ENCODE results near the gene CDH13. TPM values are rescaled to one million over a fixed set of nuclear protein-coding genes. Genes with fewer than 3 reads are reported as not detected.

Gene CDH13
- total and polyA plus RNA-seq, 2 of the 8 experiments (the other 6 are each of a cell fraction or from before 2014, with no cell fraction given), result 2.3 to 2.4 TPM

GRCh38 chr16:82720414-82720813 is 93.6 kb downstream of the CDH13 start:
- H2BK20ac ChIP-seq (ENCODE audit: low read length), result no peak overlapping the region
- no peaks in the 10 kb centered on the region for H3K79me1 ChIP-seq (ENCODE audit: low read depth, low read length)
- TF ChIP-seq RXRA (IDR thresholded peaks at IDR 0.05; ENCODE audit: insufficient read depth, low read depth, low read length), result no peak
- no peak for TF ChIP-seq SP4 (IDR thresholded peaks at IDR 0.05; ENCODE audit: low read length)
- TF ChIP-seq SUZ12 (IDR thresholded peaks at IDR 0.05; ENCODE audit: low read length), result no peak
- no peak for TF ChIP-seq JUND (IDR thresholded peaks at IDR 0.05; ENCODE audit: low read length)
- no peak for TF ChIP-seq RAD21 (IDR thresholded peaks at IDR 0.05 in 1 of 2, conservative IDR thresholded peaks at IDR 0.05 in 1 of 2; ENCODE audit: low read depth in 2 of 2, low read length in 2 of 2)
- no peak for TF ChIP-seq EP300 (IDR thresholded peaks at IDR 0.05; ENCODE audit: borderline replicate concordance in 1 of 2, low read depth in 2 of 2, low read length in 2 of 2)
- TF ChIP-seq SP1 (IDR thresholded peaks at IDR 0.05; ENCODE audit: low read depth, low read length), result no peak
- no peak for TF ChIP-seq TAF1 (IDR thresholded peaks at IDR 0.05; ENCODE audit: low read depth, low read length)
- no peak for TF ChIP-seq CREB1 (IDR thresholded peaks at IDR 0.05)
- TF ChIP-seq BRCA1 (IDR thresholded peaks at IDR 0.05; ENCODE audit: low read depth, low read length), result no peak
- no peak for TF ChIP-seq CBX5 (IDR thresholded peaks at IDR 0.05; ENCODE audit: low read depth, low read length)
- no peak for TF ChIP-seq CHD2 (IDR thresholded peaks at IDR 0.05; ENCODE audit: low read length)
- TF ChIP-seq BACH1 (IDR thresholded peaks at IDR 0.05; ENCODE audit: low read length), result no peak
- TF ChIP-seq PHF8 (conservative IDR thresholded peaks at IDR 0.05; ENCODE audit: low read depth, low read length), result no peak
- no peak overlapping the region for H4K8ac ChIP-seq (ENCODE audit: extremely low read depth, insufficient read depth, low read length)
- no peak overlapping the region for H2AFZ ChIP-seq (ENCODE audit: low read length)
- CTCF ChIA-PET (ENCODE audit: partially characterized antibody), result interaction anchor here (0.7 kb wide), 1 partner anchor 121 kb away, joined by 3 read pairs; no protein-coding TSS in a partner anchor
- no peak overlapping the region for H3K56ac ChIP-seq (replicated peaks; ENCODE audit: insufficient read length, low read depth, low read length)
- H2BK15ac ChIP-seq (ENCODE audit: low read length), result no peak overlapping the region
- H3K79me2 ChIP-seq (ENCODE audit: control insufficient read depth in 1 of 2, insufficient read depth in 2 of 2, low read length in 2 of 2), result no peaks in the 10 kb centered on the region
- no peak overlapping the region for H4K5ac ChIP-seq (ENCODE audit: insufficient read length, low read depth, low read length)
- H4K20me1 ChIP-seq (replicated peaks in 1 of 2; ENCODE audit: control insufficient read depth in 1 of 2, insufficient read depth in 2 of 2, low read length in 2 of 2), result no peaks in the 10 kb centered on the region
- no peak overlapping the region for H3K27ac ChIP-seq (ENCODE audit: low read depth, low read length)
- H3K23me2 ChIP-seq (ENCODE audit: low read depth, low read length), result peaks cover 2% of the 10 kb centered on the region; the same call in 1 of the 2 replicates
- no peak overlapping the region for H3K4me2 ChIP-seq (ENCODE audit: insufficient read depth in 1 of 2, low read depth in 2 of 2, low read length in 2 of 2)
- H2AK5ac ChIP-seq (ENCODE audit: low read depth, low read length), result no peak overlapping the region
- no peak overlapping the region for H3K4ac ChIP-seq (replicated peaks; ENCODE audit: insufficient read length, low read depth, low read length)
- H3K9me3 ChIP-seq (ENCODE audit: insufficient read depth in 2 of 2, low read depth in 1 of 2, low read length in 1 of 2), result no peaks in the 10 kb centered on the region
- POLR2A ChIA-PET (ENCODE audit: partially characterized antibody), result interaction anchor here (0.6 kb wide), 1 partner anchor 9 kb away, joined by 3 read pairs; no protein-coding TSS in a partner anchor
- no peak for DNase-seq (ENCODE audit: low read depth in 1 of 2, low spot score in 2 of 2)
- no peak overlapping the region for H3K18ac ChIP-seq (ENCODE audit: extremely low read depth, low read length)
- H3K4me3 ChIP-seq (ENCODE audit: extremely low read depth in 1 of 4, insufficient read depth in 2 of 4, low read depth in 3 of 4, low read length in 4 of 4), result no peak overlapping the region
- H3K9ac ChIP-seq (replicated peaks in 1 of 4; ENCODE audit: extremely low read depth in 1 of 4, low read depth in 3 of 4, low read length in 3 of 4), result no peak overlapping the region
- H3K14ac ChIP-seq (ENCODE audit: insufficient read length), result no peak overlapping the region
- H3K23ac ChIP-seq (ENCODE audit: insufficient read length), result no peak overlapping the region
- no peaks in the 10 kb centered on the region for H3K36me3 ChIP-seq (ENCODE audit: control insufficient read depth in 2 of 4, insufficient read depth in 4 of 4, low read length in 3 of 4)
- H2BK120ac ChIP-seq (replicated peaks; ENCODE audit: low read depth, low read length), result no peak overlapping the region
- WGBS, 2 experiments (ENCODE audit: extremely low coverage in 1 of 2, insufficient coverage in 1 of 2, insufficient read length in 1 of 2, insufficient replicate concordance in 2 of 2, low coverage in 1 of 2, low lambda C conversion rate in 2 of 2, missing lambda C conversion rate in 1 of 2), result 96% methylated on average over 3 of the region's 3 CpGs; no CpG with 5 or more reads in 1 of the 2 experiments
- no peaks in the 10 kb centered on the region for H3K27me3 ChIP-seq (replicated peaks in 1 of 4; ENCODE audit: control insufficient read depth in 3 of 4, extremely low read depth in 1 of 4, insufficient read depth in 3 of 4, low read length in 3 of 4)
- H4K91ac ChIP-seq (replicated peaks; ENCODE audit: insufficient read length, low read length), result no peak overlapping the region
- no peak overlapping the region for H2BK12ac ChIP-seq (ENCODE audit: low read depth, low read length)
- FAIRE-seq, result no peak
- H3K4me1 ChIP-seq (replicated peaks in 1 of 4; ENCODE audit: control insufficient read depth in 3 of 4, insufficient read depth in 4 of 4, low read length in 3 of 4), result peaks cover 0 to 5% (median 3%) of the 10 kb centered on the region in 4 experiments; a peak in 3 of 7 replicates
- no peak overlapping the region for H2BK5ac ChIP-seq (ENCODE audit: low read depth, low read length)
